ENCODE measurements around the gene CA6.
"Not testable (repeated sequence)": the region's sequence is repeated elsewhere in the genome, so short reads cannot be mapped to it uniquely, and the experiment has no call there.

The CA6 gene

DNA sequence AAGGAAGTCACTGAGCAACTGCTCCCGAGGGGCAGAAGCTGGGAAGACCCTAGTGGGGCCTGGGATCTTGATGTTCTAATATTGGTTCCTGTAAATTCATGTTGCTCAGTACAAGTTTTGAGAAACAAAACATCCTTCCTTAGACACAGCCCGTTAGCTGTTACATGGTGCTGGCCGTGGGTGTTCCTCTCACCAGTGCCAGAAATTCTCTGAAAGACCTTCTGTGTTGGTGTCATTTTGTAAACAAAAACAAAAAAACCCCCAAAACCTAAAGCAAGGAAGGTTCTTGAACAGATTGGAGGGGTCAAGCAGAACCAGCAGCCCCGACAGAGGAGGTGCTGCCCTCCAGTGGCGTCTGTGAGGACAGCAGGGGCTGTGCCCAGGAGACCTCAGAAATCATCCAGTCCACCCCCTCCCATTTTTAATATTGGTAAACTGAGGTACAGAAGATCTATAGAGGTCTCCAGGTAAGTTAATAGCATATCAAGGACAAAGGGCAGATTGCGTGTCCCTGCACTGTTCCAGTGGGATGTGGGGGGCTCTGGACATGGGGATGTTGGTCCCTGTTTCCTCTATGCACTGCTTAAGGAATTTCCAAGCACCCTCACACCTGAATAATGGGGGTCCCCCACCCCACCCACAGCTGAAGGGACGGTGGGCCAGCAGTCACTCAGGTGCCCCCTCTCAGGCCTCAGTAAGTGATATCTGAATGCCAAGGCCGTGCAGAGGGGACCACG, 42.4 kb downstream of the CA6 start:
- peaks cover 4 to 17% (median 8%) of the 10 kb centered on the region in 4 experiments for H3K4me1 ChIP-seq (ENCODE audit: control extremely low read depth in 1 of 4, control insufficient read depth in 4 of 4, insufficient read depth in 4 of 4, low read length in 3 of 4)
- H3K4me3 ChIP-seq (ENCODE audit: control insufficient read depth in 1 of 7, extremely low read depth in 1 of 7, insufficient read depth in 4 of 7, low read depth in 2 of 7, low read length in 6 of 7): peak overlapping the region in 2 of 7 experiments; percentile 11 to 13
- H3K36me3 ChIP-seq (ENCODE audit: control insufficient read depth in 4 of 4, insufficient read depth in 4 of 4, low read length in 3 of 4): no peaks in the 10 kb centered on the region
- no peaks in the 10 kb centered on the region for H3K9me3 ChIP-seq (ENCODE audit: control extremely low read depth in 1 of 5, control insufficient read depth in 4 of 5, insufficient read depth in 2 of 5, low read depth in 1 of 5, low read length in 4 of 5)
- 49% methylated on average over 5 of the region's 9 CpGs for WGBS (ENCODE audit: insufficient coverage)
- no peaks in the 10 kb centered on the region for H3K27me3 ChIP-seq (replicated peaks in 2 of 5; ENCODE audit: control insufficient read depth in 4 of 5, insufficient read depth in 5 of 5, low read length in 4 of 5)
- peak; percentile 38 to 63 (median 45) for DNase-seq
- CTCF ChIA-PET: interaction anchor here (0.9 to 12.8 kb wide), 21 partner anchors 10 to 128 kb away, joined by 3 to 133 read pairs (median 5); no protein-coding TSS in a partner anchor
- no peak overlapping the region for H3K27ac ChIP-seq (ENCODE audit: insufficient read depth in 1 of 2, low read depth in 1 of 2, low read length in 2 of 2, poor library complexity in 1 of 2, severe bottlenecking in 2 of 2)
- POLR2A ChIA-PET: no interaction called here

- Histone ChIP-seq H3K36me3 (ENCODE audit: control insufficient read depth in 4 of 4, insufficient read depth in 4 of 4, low read length in 3 of 4) (no peaks in the 10 kb centered on the region), H3K27ac (ENCODE audit: insufficient read depth in 1 of 2, low read depth in 1 of 2, low read length in 2 of 2, poor library complexity in 1 of 2, severe bottlenecking in 2 of 2) (no peak overlapping the region), H3K27me3 (replicated peaks in 2 of 5; ENCODE audit: control insufficient read depth in 4 of 5, insufficient read depth in 5 of 5, low read length in 4 of 5) (no peaks in the 10 kb centered on the region), H3K4me1 (ENCODE audit: control extremely low read depth in 1 of 4, control insufficient read depth in 4 of 4, insufficient read depth in 4 of 4, low read length in 3 of 4) (peaks cover 4 to 17% (median 8%) of the 10 kb centered on the region in 4 experiments), H3K9me3 (ENCODE audit: control extremely low read depth in 1 of 5, control insufficient read depth in 4 of 5, insufficient read depth in 2 of 5, low read depth in 1 of 5, low read length in 4 of 5) (no peaks in the 10 kb centered on the region), H3K4me3 (ENCODE audit: control insufficient read depth in 1 of 7, extremely low read depth in 1 of 7, insufficient read depth in 4 of 7, low read depth in 2 of 7, low read length in 6 of 7) (no peak overlapping the region)
- POLR2A ChIA-PET: no interaction called here
- no peak for DNase-seq
- CTCF ChIA-PET: interaction anchor here (1.2 to 12.8 kb wide), 11 partner anchors 12 to 128 kb away, joined by 4 to 133 read pairs (median 8); no protein-coding TSS in a partner anchor
- WGBS (ENCODE audit: insufficient coverage): 95% methylated on average over 12 of the region's 13 CpGs
Measured at GRCh38 chr1:8988618-8988967, 42.9 kb downstream of the CA6 start.

DNA sequence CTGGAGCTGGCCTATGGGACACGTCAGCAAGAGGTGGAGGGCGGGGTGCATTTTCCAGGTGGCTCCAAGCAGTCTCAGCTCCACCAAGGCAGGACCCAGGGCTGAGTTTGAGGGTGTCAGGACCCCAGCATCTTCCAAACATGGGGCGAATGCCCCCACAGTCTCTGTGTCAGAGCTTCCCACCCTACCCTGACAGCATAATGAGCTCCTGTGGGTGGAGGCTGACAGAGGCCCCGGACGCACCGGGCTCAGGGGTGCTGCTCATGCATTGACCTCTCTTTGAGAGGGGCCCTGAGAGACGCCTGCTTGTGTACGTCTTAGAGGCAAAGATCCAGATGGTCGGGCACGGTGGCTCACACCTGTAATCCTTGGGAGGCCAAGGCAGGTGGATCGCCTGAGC, 43.4 kb downstream of the CA6 start:
- Histone ChIP-seq H3K4me1 (ENCODE audit: control extremely low read depth in 1 of 4, control insufficient read depth in 4 of 4, insufficient read depth in 4 of 4, low read length in 3 of 4) (peaks cover 4 to 17% (median 8%) of the 10 kb centered on the region in 4 experiments), H3K27ac (ENCODE audit: insufficient read depth in 1 of 2, low read depth in 1 of 2, low read length in 2 of 2, poor library complexity in 1 of 2, severe bottlenecking in 2 of 2) (no peak overlapping the region), H3K36me3 (ENCODE audit: control insufficient read depth in 4 of 4, insufficient read depth in 4 of 4, low read length in 3 of 4) (no peaks in the 10 kb centered on the region), H3K27me3 (replicated peaks in 2 of 5; ENCODE audit: control insufficient read depth in 4 of 5, insufficient read depth in 5 of 5, low read length in 4 of 5) (no peaks in the 10 kb centered on the region), H3K9me3 (ENCODE audit: control extremely low read depth in 1 of 5, control insufficient read depth in 4 of 5, insufficient read depth in 2 of 5, low read depth in 1 of 5, low read length in 4 of 5) (no peaks in the 10 kb centered on the region), H3K4me3 (ENCODE audit: control insufficient read depth in 1 of 7, extremely low read depth in 1 of 7, insufficient read depth in 4 of 7, low read depth in 2 of 7, low read length in 6 of 7) (no peak overlapping the region)
- no peak for DNase-seq
- POLR2A ChIA-PET: no interaction called here
- CTCF ChIA-PET: interaction anchor here (0.9 to 12.8 kb wide), 15 partner anchors 12 to 129 kb away, joined by 4 to 133 read pairs (median 7); no protein-coding TSS in a partner anchor
- WGBS (ENCODE audit: insufficient coverage): 99% methylated on average over 11 of the region's 11 CpGs

DNA sequence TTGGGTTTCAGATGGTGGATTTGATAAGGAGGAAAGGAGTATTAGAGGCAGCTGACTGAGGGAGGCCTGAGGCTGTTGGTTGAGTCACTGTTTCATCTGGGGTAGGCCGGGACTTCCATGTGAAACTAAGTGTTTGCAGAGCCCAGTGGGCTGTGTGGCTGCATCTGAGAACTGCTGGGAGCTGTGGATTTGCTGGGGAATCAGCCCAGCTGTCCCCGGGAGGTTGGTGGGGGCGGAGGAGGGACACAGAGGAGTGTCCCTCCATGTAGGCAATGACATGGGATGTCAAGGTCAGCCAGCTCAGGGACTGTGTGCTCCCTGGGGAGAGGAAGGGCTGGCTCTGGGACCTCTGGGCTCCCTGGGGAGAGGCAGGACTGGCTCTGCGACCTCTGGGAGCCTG, 44.2 kb downstream of the CA6 start:
- no peaks in the 10 kb centered on the region for H3K36me3 ChIP-seq (ENCODE audit: control insufficient read depth in 4 of 4, insufficient read depth in 4 of 4, low read length in 3 of 4)
- ChIA-PET POLR2A (no interaction called here), CTCF (interaction anchor here (0.6 to 12.8 kb wide), 16 partner anchors 11 to 129 kb away, joined by 3 to 133 read pairs (median 6); no protein-coding TSS in a partner anchor)
- no peaks in the 10 kb centered on the region for H3K9me3 ChIP-seq (ENCODE audit: control extremely low read depth in 1 of 5, control insufficient read depth in 4 of 5, insufficient read depth in 2 of 5, low read depth in 1 of 5, low read length in 4 of 5)
- no peaks in the 10 kb centered on the region for H3K27me3 ChIP-seq (replicated peaks in 2 of 5; ENCODE audit: control insufficient read depth in 4 of 5, insufficient read depth in 5 of 5, low read length in 4 of 5)
- no peak for DNase-seq
- H3K27ac ChIP-seq (ENCODE audit: insufficient read depth in 1 of 2, low read depth in 1 of 2, low read length in 2 of 2, poor library complexity in 1 of 2, severe bottlenecking in 2 of 2): no peak overlapping the region
- WGBS (ENCODE audit: insufficient coverage): 94% methylated on average over 3 of the region's 4 CpGs
- peaks cover 4 to 17% (median 8%) of the 10 kb centered on the region in 4 experiments for H3K4me1 ChIP-seq (ENCODE audit: control extremely low read depth in 1 of 4, control insufficient read depth in 4 of 4, insufficient read depth in 4 of 4, low read length in 3 of 4)
- H3K4me3 ChIP-seq (ENCODE audit: control insufficient read depth in 1 of 7, extremely low read depth in 1 of 7, insufficient read depth in 4 of 7, low read depth in 2 of 7, low read length in 6 of 7): no peak overlapping the region

GRCh38 chr1:8992936-8993687, 47.4 kb downstream of the CA6 start:
- Histone ChIP-seq H3K4me3 (ENCODE audit: control insufficient read depth in 1 of 7, extremely low read depth in 1 of 7, insufficient read depth in 4 of 7, low read depth in 2 of 7, low read length in 6 of 7) (no peak overlapping the region), H3K9me3 (ENCODE audit: control extremely low read depth in 1 of 5, control insufficient read depth in 4 of 5, insufficient read depth in 2 of 5, low read depth in 1 of 5, low read length in 4 of 5) (no peaks in the 10 kb centered on the region), H3K27me3 (replicated peaks in 2 of 5; ENCODE audit: control insufficient read depth in 4 of 5, insufficient read depth in 5 of 5, low read length in 4 of 5) (no peaks in the 10 kb centered on the region), H3K27ac (ENCODE audit: insufficient read depth in 1 of 2, low read depth in 1 of 2, low read length in 2 of 2, poor library complexity in 1 of 2, severe bottlenecking in 2 of 2) (no peak overlapping the region), H3K36me3 (ENCODE audit: control insufficient read depth in 4 of 4, insufficient read depth in 4 of 4, low read length in 3 of 4) (no peaks in the 10 kb centered on the region), H3K4me1 (ENCODE audit: control extremely low read depth in 1 of 4, control insufficient read depth in 4 of 4, insufficient read depth in 4 of 4, low read length in 3 of 4) (peaks cover 0 to 8% (median 2%) of the 10 kb centered on the region in 4 experiments)
- DNase-seq: no peak
- WGBS (ENCODE audit: insufficient coverage): 100% methylated on average over 4 of the region's 8 CpGs
- CTCF ChIA-PET: interaction anchor here (1.2 to 12.8 kb wide), 6 partner anchors 11 to 109 kb away, joined by 3 to 133 read pairs (median 6); no protein-coding TSS in a partner anchor
- POLR2A ChIA-PET: interaction anchor here (0.6 to 1.9 kb wide), 2 partner anchors 45 to 75 kb away, joined by 3 to 5 read pairs; no protein-coding TSS in a partner anchor

- POLR2A ChIA-PET: interaction anchor here (1.9 kb wide), 1 partner anchor 76 kb away, joined by 5 read pairs; no protein-coding TSS in a partner anchor
- not testable (repeated sequence) for H3K27ac ChIP-seq (ENCODE audit: insufficient read depth in 1 of 2, low read depth in 1 of 2, low read length in 2 of 2, poor library complexity in 1 of 2, severe bottlenecking in 2 of 2); H3K4me3 ChIP-seq (ENCODE audit: control insufficient read depth in 1 of 7, extremely low read depth in 1 of 7, insufficient read depth in 4 of 7, low read depth in 2 of 7, low read length in 6 of 7); H3K36me3 ChIP-seq (ENCODE audit: control insufficient read depth in 4 of 4, insufficient read depth in 4 of 4, low read length in 3 of 4); H3K9me3 ChIP-seq (ENCODE audit: control extremely low read depth in 1 of 5, control insufficient read depth in 4 of 5, insufficient read depth in 2 of 5, low read depth in 1 of 5, low read length in 4 of 5); DNase-seq; H3K27me3 ChIP-seq (replicated peaks in 2 of 5; ENCODE audit: control insufficient read depth in 4 of 5, insufficient read depth in 5 of 5, low read length in 4 of 5); H3K4me1 ChIP-seq (ENCODE audit: control extremely low read depth in 1 of 4, control insufficient read depth in 4 of 4, insufficient read depth in 4 of 4, low read length in 3 of 4)
- CTCF ChIA-PET: interaction anchor here (1.5 to 12.8 kb wide), 3 partner anchors 23 to 77 kb away, joined by 4 to 133 read pairs (median 8); no protein-coding TSS in a partner anchor
- no CpG with 5 or more reads among the region's 13 CpGs for WGBS (ENCODE audit: insufficient coverage)
Measured at GRCh38 chr1:8993962-8994675, 48.5 kb downstream of the CA6 start.
